ENCODE results near the gene PDE1C.
"Not testable (repeated sequence)": the region's sequence is repeated elsewhere in the genome, so short reads cannot be mapped to it uniquely, and the experiment has no call there.

Gene PDE1C

GRCh38 chr7:32025381-32026082, 44.7 kb downstream of the PDE1C start:
- Histone ChIP-seq H3K4me3 (ENCODE audit: control insufficient read depth in 1 of 7, extremely low read depth in 1 of 7, insufficient read depth in 4 of 7, low read depth in 2 of 7, low read length in 6 of 7) (no peak overlapping the region), H3K9me3 (ENCODE audit: control extremely low read depth in 1 of 5, control insufficient read depth in 4 of 5, insufficient read depth in 2 of 5, low read depth in 1 of 5, low read length in 4 of 5) (no peaks in the 10 kb centered on the region), H3K4me1 (ENCODE audit: control extremely low read depth in 1 of 4, control insufficient read depth in 4 of 4, insufficient read depth in 4 of 4, low read length in 3 of 4) (no peaks in the 10 kb centered on the region), H3K27ac (ENCODE audit: insufficient read depth in 1 of 2, low read depth in 1 of 2, low read length in 2 of 2, poor library complexity in 1 of 2, severe bottlenecking in 2 of 2) (no peak overlapping the region), H3K36me3 (ENCODE audit: control insufficient read depth in 4 of 4, insufficient read depth in 4 of 4, low read length in 3 of 4) (no peaks in the 10 kb centered on the region), H3K27me3 (replicated peaks in 2 of 5; ENCODE audit: control insufficient read depth in 4 of 5, insufficient read depth in 5 of 5, low read length in 4 of 5) (no peaks in the 10 kb centered on the region)
- POLR2A ChIA-PET, result no interaction called here
- CTCF ChIA-PET, result no interaction called here
- DNase-seq, result no peak
- WGBS (ENCODE audit: insufficient coverage), result 98% methylated on average over 6 of the region's 6 CpGs

GRCh38 chr7:32023376-32023775, 46.8 kb downstream of the PDE1C start:
- DNase-seq, result no peak
- ChIA-PET CTCF (no interaction called here), POLR2A (no interaction called here)
- Histone ChIP-seq H3K27me3 (replicated peaks in 2 of 5; ENCODE audit: control insufficient read depth in 4 of 5, insufficient read depth in 5 of 5, low read length in 4 of 5) (peaks cover 0 to 2% (median 0%) of the 10 kb centered on the region in 5 experiments), H3K27ac (ENCODE audit: insufficient read depth in 1 of 2, low read depth in 1 of 2, low read length in 2 of 2, poor library complexity in 1 of 2, severe bottlenecking in 2 of 2) (no peak overlapping the region), H3K36me3 (ENCODE audit: control insufficient read depth in 4 of 4, insufficient read depth in 4 of 4, low read length in 3 of 4) (no peaks in the 10 kb centered on the region), H3K4me3 (ENCODE audit: control insufficient read depth in 1 of 7, extremely low read depth in 1 of 7, insufficient read depth in 4 of 7, low read depth in 2 of 7, low read length in 6 of 7) (no peak overlapping the region), H3K4me1 (ENCODE audit: control extremely low read depth in 1 of 4, control insufficient read depth in 4 of 4, insufficient read depth in 4 of 4, low read length in 3 of 4) (no peaks in the 10 kb centered on the region), H3K9me3 (ENCODE audit: control extremely low read depth in 1 of 5, control insufficient read depth in 4 of 5, insufficient read depth in 2 of 5, low read depth in 1 of 5, low read length in 4 of 5) (no peaks in the 10 kb centered on the region)
- WGBS (ENCODE audit: insufficient coverage), result 100% methylated on average over 3 of the region's 6 CpGs

GRCh38 chr7:32022966-32023365, 47.2 kb downstream of the PDE1C start:
- POLR2A ChIA-PET, result no interaction called here
- WGBS (ENCODE audit: insufficient coverage), result 91% methylated on average over 4 of the region's 4 CpGs
- no peak overlapping the region for H3K4me3 ChIP-seq (ENCODE audit: control insufficient read depth in 1 of 7, extremely low read depth in 1 of 7, insufficient read depth in 4 of 7, low read depth in 2 of 7, low read length in 6 of 7)
- H3K9me3 ChIP-seq (ENCODE audit: control extremely low read depth in 1 of 5, control insufficient read depth in 4 of 5, insufficient read depth in 2 of 5, low read depth in 1 of 5, low read length in 4 of 5), result no peaks in the 10 kb centered on the region
- DNase-seq, result no peak
- H3K27ac ChIP-seq (ENCODE audit: insufficient read depth in 1 of 2, low read depth in 1 of 2, low read length in 2 of 2, poor library complexity in 1 of 2, severe bottlenecking in 2 of 2), result no peak overlapping the region
- H3K4me1 ChIP-seq (ENCODE audit: control extremely low read depth in 1 of 4, control insufficient read depth in 4 of 4, insufficient read depth in 4 of 4, low read length in 3 of 4), result no peaks in the 10 kb centered on the region
- CTCF ChIA-PET, result no interaction called here
- H3K27me3 ChIP-seq (replicated peaks in 2 of 5; ENCODE audit: control insufficient read depth in 4 of 5, insufficient read depth in 5 of 5, low read length in 4 of 5), result peaks cover 0 to 2% (median 0%) of the 10 kb centered on the region in 5 experiments
- no peaks in the 10 kb centered on the region for H3K36me3 ChIP-seq (ENCODE audit: control insufficient read depth in 4 of 4, insufficient read depth in 4 of 4, low read length in 3 of 4)

DNA sequence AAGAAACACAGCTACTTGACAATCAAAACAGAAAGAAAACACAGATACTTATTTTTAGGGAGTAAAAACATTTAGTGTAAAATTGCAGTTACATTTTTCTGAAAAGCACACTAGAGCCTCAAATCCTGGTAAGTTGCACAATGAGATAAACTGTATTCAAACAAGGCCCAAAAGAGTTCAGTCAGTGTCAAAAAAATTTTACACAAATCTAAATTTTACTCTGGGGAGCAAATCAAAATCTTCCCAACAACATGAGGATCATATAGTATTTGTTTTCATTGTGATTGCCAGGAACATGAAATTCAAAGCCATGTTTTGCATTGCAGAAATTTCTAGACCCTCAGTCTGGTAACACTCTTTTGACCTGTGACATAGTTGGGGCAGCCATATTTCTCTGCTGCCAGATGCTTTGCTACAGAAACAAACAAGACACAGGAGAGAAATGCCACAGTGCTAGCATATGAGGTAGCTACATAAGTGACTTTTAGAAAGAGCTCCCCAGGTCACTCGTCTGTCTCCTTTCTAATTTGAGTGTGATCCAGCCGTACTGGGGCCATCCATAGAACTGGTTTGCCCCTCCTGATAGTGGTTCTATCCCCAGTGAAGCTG, 49.6 kb downstream of the PDE1C start:
- Histone ChIP-seq H3K9me3 (ENCODE audit: control extremely low read depth in 1 of 5, control insufficient read depth in 4 of 5, insufficient read depth in 2 of 5, low read depth in 1 of 5, low read length in 4 of 5) (peaks cover 0 to 4% (median 0%) of the 10 kb centered on the region in 5 experiments), H3K4me1 (ENCODE audit: control extremely low read depth in 1 of 4, control insufficient read depth in 4 of 4, insufficient read depth in 4 of 4, low read length in 3 of 4) (no peaks in the 10 kb centered on the region), H3K27ac (ENCODE audit: insufficient read depth in 1 of 2, low read depth in 1 of 2, low read length in 2 of 2, poor library complexity in 1 of 2, severe bottlenecking in 2 of 2) (no peak overlapping the region), H3K27me3 (replicated peaks in 2 of 5; ENCODE audit: control insufficient read depth in 4 of 5, insufficient read depth in 5 of 5, low read length in 4 of 5) (peaks cover 0 to 2% (median 0%) of the 10 kb centered on the region in 5 experiments), H3K4me3 (ENCODE audit: control insufficient read depth in 1 of 7, extremely low read depth in 1 of 7, insufficient read depth in 4 of 7, low read depth in 2 of 7, low read length in 6 of 7) (no peak overlapping the region), H3K36me3 (ENCODE audit: control insufficient read depth in 4 of 4, insufficient read depth in 4 of 4, low read length in 3 of 4) (no peaks in the 10 kb centered on the region)
- no peak for DNase-seq
- POLR2A ChIA-PET, result interaction anchor here (0.6 kb wide), 1 partner anchor 13 kb away, joined by 3 read pairs; no protein-coding TSS in a partner anchor
- CTCF ChIA-PET, result interaction anchor here (1.8 kb wide), 1 partner anchor 15 kb away, joined by 3 read pairs; no protein-coding TSS in a partner anchor
- 89% methylated on average over 2 of the region's 2 CpGs for WGBS (ENCODE audit: insufficient coverage)

GRCh38 chr7:32018845-32019578, 51.2 kb downstream of the PDE1C start:
- Histone ChIP-seq H3K4me3 (ENCODE audit: control insufficient read depth in 1 of 7, extremely low read depth in 1 of 7, insufficient read depth in 4 of 7, low read depth in 2 of 7, low read length in 6 of 7) (no peak overlapping the region), H3K4me1 (ENCODE audit: control extremely low read depth in 1 of 4, control insufficient read depth in 4 of 4, insufficient read depth in 4 of 4, low read length in 3 of 4) (no peaks in the 10 kb centered on the region), H3K27me3 (replicated peaks in 2 of 5; ENCODE audit: control insufficient read depth in 4 of 5, insufficient read depth in 5 of 5, low read length in 4 of 5) (peaks cover 0 to 2% (median 0%) of the 10 kb centered on the region in 5 experiments), H3K36me3 (ENCODE audit: control insufficient read depth in 4 of 4, insufficient read depth in 4 of 4, low read length in 3 of 4) (no peaks in the 10 kb centered on the region), H3K27ac (ENCODE audit: insufficient read depth in 1 of 2, low read depth in 1 of 2, low read length in 2 of 2, poor library complexity in 1 of 2, severe bottlenecking in 2 of 2) (no peak overlapping the region), H3K9me3 (ENCODE audit: control extremely low read depth in 1 of 5, control insufficient read depth in 4 of 5, insufficient read depth in 2 of 5, low read depth in 1 of 5, low read length in 4 of 5) (peaks cover 0 to 4% (median 0%) of the 10 kb centered on the region in 5 experiments)
- ChIA-PET POLR2A (no interaction called here), CTCF (interaction anchor here (1.8 kb wide), 1 partner anchor 16 kb away, joined by 3 read pairs; no protein-coding TSS in a partner anchor)
- 100% methylated on average over 1 of the region's 2 CpGs for WGBS (ENCODE audit: insufficient coverage)
- DNase-seq, result no peak

DNA sequence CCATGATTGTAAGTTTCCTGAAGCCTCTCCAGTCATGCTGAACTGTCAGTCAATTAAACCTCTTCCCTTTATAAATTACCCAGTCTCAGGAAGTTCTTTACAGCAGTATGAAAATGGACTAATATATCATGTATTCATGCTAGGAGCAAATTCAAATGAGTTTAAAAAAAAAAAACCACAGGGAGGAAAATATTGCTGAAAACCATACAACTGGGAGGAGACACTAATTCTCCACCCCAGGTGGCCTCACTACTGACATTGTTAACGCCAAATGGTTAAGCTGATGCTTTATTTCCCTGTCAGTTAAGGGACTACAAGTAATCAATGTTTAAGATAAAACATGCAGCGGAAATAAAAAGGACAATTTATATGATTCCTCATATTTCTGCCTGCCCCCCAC, 55.1 kb downstream of the PDE1C start:
- Histone ChIP-seq H3K9me3 (ENCODE audit: control extremely low read depth in 1 of 5, control insufficient read depth in 4 of 5, insufficient read depth in 2 of 5, low read depth in 1 of 5, low read length in 4 of 5) (peaks cover 0 to 4% (median 0%) of the 10 kb centered on the region in 5 experiments), H3K27ac (ENCODE audit: insufficient read depth in 1 of 2, low read depth in 1 of 2, low read length in 2 of 2, poor library complexity in 1 of 2, severe bottlenecking in 2 of 2) (no peak overlapping the region), H3K36me3 (ENCODE audit: control insufficient read depth in 4 of 4, insufficient read depth in 4 of 4, low read length in 3 of 4) (no peaks in the 10 kb centered on the region), H3K4me1 (ENCODE audit: control extremely low read depth in 1 of 4, control insufficient read depth in 4 of 4, insufficient read depth in 4 of 4, low read length in 3 of 4) (no peaks in the 10 kb centered on the region), H3K27me3 (replicated peaks in 2 of 5; ENCODE audit: control insufficient read depth in 4 of 5, insufficient read depth in 5 of 5, low read length in 4 of 5) (peaks cover 0 to 2% (median 0%) of the 10 kb centered on the region in 5 experiments), H3K4me3 (ENCODE audit: control insufficient read depth in 1 of 7, extremely low read depth in 1 of 7, insufficient read depth in 4 of 7, low read depth in 2 of 7, low read length in 6 of 7) (no peak overlapping the region)
- ChIA-PET CTCF (no interaction called here), POLR2A (no interaction called here)
- WGBS (ENCODE audit: insufficient coverage), result 100% methylated on average over 1 of the region's 2 CpGs
- DNase-seq, result no peak

DNA sequence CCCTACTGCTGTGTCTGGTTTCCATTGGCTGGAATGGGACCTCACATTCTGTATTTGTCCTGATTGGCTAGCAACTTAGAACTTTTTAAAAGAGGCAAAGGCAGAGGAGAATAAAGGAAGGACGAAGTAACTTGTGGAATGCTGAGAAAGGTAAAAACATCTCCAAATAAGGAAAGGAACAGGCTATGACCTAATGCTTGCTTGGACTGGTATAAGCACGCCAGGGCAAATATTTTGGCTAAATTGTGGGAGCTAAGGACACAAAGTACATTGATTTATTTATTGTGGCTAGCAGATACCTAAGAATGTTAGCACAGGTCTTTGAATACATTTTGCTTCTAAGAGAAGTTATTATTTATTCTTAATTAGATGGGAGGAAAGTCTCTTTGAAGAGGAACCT, 56.7 kb downstream of the PDE1C start:
- POLR2A ChIA-PET; H3K27me3 ChIP-seq (replicated peaks in 2 of 5; ENCODE audit: control insufficient read depth in 4 of 5, insufficient read depth in 5 of 5, low read length in 4 of 5); DNase-seq; H3K36me3 ChIP-seq (ENCODE audit: control insufficient read depth in 4 of 4, insufficient read depth in 4 of 4, low read length in 3 of 4); H3K4me3 ChIP-seq (ENCODE audit: control insufficient read depth in 1 of 7, extremely low read depth in 1 of 7, insufficient read depth in 4 of 7, low read depth in 2 of 7, low read length in 6 of 7); H3K9me3 ChIP-seq (ENCODE audit: control extremely low read depth in 1 of 5, control insufficient read depth in 4 of 5, insufficient read depth in 2 of 5, low read depth in 1 of 5, low read length in 4 of 5); CTCF ChIA-PET; H3K4me1 ChIP-seq (ENCODE audit: control extremely low read depth in 1 of 4, control insufficient read depth in 4 of 4, insufficient read depth in 4 of 4, low read length in 3 of 4); H3K27ac ChIP-seq (ENCODE audit: insufficient read depth in 1 of 2, low read depth in 1 of 2, low read length in 2 of 2, poor library complexity in 1 of 2, severe bottlenecking in 2 of 2): not testable (repeated sequence)
- WGBS (ENCODE audit: insufficient coverage), result 43% methylated on average over 2 of the region's 2 CpGs
